Ovary (tissue), 9 donors: ENCODE measurements around the gene CEACAM4. TPM values are rescaled to one million over a fixed set of nuclear protein-coding genes. Genes with fewer than 3 reads are reported as not detected.

Experiments
- DNase-seq, 5 donors: peaks; one replicate each; pipeline ENCODE4 v3.0.0-alpha.2; 2019 to 2020
- H3K27ac ChIP-seq, 2 donors: fragments of 200-600 bp; one replicate each; pipeline versions ENCODE4 v1.5.1 to v1.8.0; 2019 to 2022
- H3K27me3 ChIP-seq: fragments of 200-600 bp; one replicate; pipeline ENCODE4 v1.8.0; 2022
- H3K36me3 ChIP-seq: fragments of 200-600 bp; sonication (generic); one replicate; pipeline ENCODE4 v1.5.1; 2019
- H3K4me1 ChIP-seq: one replicate; pipeline ENCODE4 v1.8.1; 2013; ENCODE audit warnings: mild to moderate bottlenecking, moderate library complexity; ENCODE audit not compliant: insufficient read depth
- H3K4me3 ChIP-seq: fragments of 200-600 bp; sonication (generic); one replicate; pipeline ENCODE4 v1.5.1; 2017
- H3K9me3 ChIP-seq, 2 donors: fragments of 200-600 bp in 1 of 2; sonication (generic) in 1 of 2; one replicate each; pipeline versions ENCODE4 v1.5.1 to v1.8.1; 2013 to 2019; ENCODE audit warnings: mild to moderate bottlenecking in 1 of 2, moderate library complexity in 1 of 2
- EP300 ChIP-seq: sonication (generic); formaldehyde crosslinking; IDR thresholded peaks from one replicate; pipeline ENCODE4 v1.6.1; 2017; ENCODE audit warnings: antibody characterized with exemption
- POLR2A ChIP-seq: fragments of 450-650 bp; IDR thresholded peaks from one replicate; pipeline ENCODE4 v1.6.1; 2017; ENCODE audit warnings: antibody characterized with exemption, mild to moderate bottlenecking, moderate library complexity
- WGBS, 3 donors: extraction: QIAGEN DNeasy Blood & Tissue Kit in 1 of 3; methylation state at CpG; one replicate each; pipeline versions ENCODE4 v1.1.5 to v1.1.7; 2013 to 2017; 5-methylcytosine and 5-hydroxymethylcytosine counted together
- intact Hi-C, 4 donors: fragments of 100-400 bp; cut with DNase I; formaldehyde crosslinking; loops; one replicate each; pipeline versions ENCODE4 v1.11.0 to v1.15.1; 2022 to 2023
- polyA plus RNA-seq, 2 donors: library from polyadenylated mRNA; stranded (reverse); fragments of 200-250 nt in 1 of 2; fragments of 350-450 nt in 1 of 2; fragmentation: Illumina TruSeq in 1 of 2; extraction: RNeasy Lipid Tissue Mini Kit (QIAGEN cat#74804) in 1 of 2; gene quantifications; one replicate each; pipeline ENCODE4 v1.2.3, GENCODE V29; 2013 to 2014
- total RNA-seq, 7 donors: library from RNA; depleted of rRNA in 2 of 7; stranded (reverse); fragments of >200 nt in 2 of 7; fragmentation: NEBNext Ultra II Directional in 3 of 7; extraction: Animal tissue kit (Norgen Biotek cat#: 25700) in 3 of 7; gene quantifications; one replicate each; pipeline versions ENCODE4 v1.1.0 to v1.2.4, GENCODE V29; 2016 to 2023
- TF ChIP-seq, protein P1 (sequence below), 3 donors: fragments of 450-650 bp in 2 of 3; fragments of 200-600 bp in 1 of 3; IDR thresholded peaks; one replicate each; pipeline versions ENCODE4 v1.5.1 to v1.8.0; 2016 to 2022; ENCODE audit warnings: antibody characterized with exemption in 3 of 3, mild to moderate bottlenecking in 1 of 3
- donor health status: DM: no; HTN: no; CAD: no; lungs with moderate emphysema.
- donor health status: DM: no; HTN: no; CAD: no.
- donor health status: Bipolar disorder and iron deficiency.
- donor health status: DM: yes; HTN: yes; CAD: no.
- donor health status: DM: no; HTN: no; CAD: no.
- donor health status: DM: yes; HTN: yes; CAD: no.

The CEACAM4 gene
- total and polyA plus RNA-seq, 9 donors: 0.18 to 0.74 (median 0.32) TPM; not detected in 4

GRCh38 chr19:41627966-41628675, 1.2 kb upstream of the CEACAM4 start:
- Histone ChIP-seq H3K4me1 (no peaks in the 10 kb centered on the region), H3K36me3 (no peaks in the 10 kb centered on the region), H3K9me3 (no peaks in the 10 kb centered on the region), H3K27ac (no peak overlapping the region), H3K27me3 (no peaks in the 10 kb centered on the region), H3K4me3 (no peak overlapping the region)
- TF ChIP-seq, protein P1, sequence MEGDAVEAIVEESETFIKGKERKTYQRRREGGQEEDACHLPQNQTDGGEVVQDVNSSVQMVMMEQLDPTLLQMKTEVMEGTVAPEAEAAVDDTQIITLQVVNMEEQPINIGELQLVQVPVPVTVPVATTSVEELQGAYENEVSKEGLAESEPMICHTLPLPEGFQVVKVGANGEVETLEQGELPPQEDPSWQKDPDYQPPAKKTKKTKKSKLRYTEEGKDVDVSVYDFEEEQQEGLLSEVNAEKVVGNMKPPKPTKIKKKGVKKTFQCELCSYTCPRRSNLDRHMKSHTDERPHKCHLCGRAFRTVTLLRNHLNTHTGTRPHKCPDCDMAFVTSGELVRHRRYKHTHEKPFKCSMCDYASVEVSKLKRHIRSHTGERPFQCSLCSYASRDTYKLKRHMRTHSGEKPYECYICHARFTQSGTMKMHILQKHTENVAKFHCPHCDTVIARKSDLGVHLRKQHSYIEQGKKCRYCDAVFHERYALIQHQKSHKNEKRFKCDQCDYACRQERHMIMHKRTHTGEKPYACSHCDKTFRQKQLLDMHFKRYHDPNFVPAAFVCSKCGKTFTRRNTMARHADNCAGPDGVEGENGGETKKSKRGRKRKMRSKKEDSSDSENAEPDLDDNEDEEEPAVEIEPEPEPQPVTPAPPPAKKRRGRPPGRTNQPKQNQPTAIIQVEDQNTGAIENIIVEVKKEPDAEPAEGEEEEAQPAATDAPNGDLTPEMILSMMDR (IDR thresholded peaks at IDR 0.05): no peak
- TF ChIP-seq POLR2A: no peak
- TF ChIP-seq EP300: no peak
- 58 to 67% (median 63%) methylated on average over 8 of the region's 8 CpGs for WGBS, 3 donors
- DNase-seq: no peak
- intact Hi-C loops: no loop called here

DNA sequence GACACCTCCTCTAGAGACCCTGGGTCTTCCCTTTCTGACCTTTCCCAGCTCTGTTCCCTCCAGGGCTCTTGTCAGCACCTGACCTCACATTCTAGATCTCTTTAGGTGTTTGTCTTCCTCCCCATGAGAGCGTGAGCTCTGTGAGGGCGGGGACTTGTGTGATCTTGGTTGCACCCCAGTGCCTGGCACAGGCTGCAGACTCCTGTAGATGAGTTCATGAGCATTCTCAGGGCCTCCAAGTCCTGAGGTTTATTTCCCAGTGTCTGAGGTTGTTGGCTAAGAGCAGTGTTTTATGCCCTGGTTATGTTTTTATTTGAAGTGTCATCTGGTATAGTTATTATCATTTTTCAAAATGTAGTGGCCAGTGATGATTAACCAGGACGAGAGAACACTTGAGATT, 596 bp downstream of the CEACAM4 start:
- no peak for TF ChIP-seq EP300
- no peak for TF ChIP-seq POLR2A
- TF ChIP-seq, protein P1 (IDR thresholded peaks at IDR 0.05): no peak
- Histone ChIP-seq H3K9me3 (no peaks in the 10 kb centered on the region), H3K27me3 (no peaks in the 10 kb centered on the region), H3K4me3 (no peak overlapping the region), H3K36me3 (no peaks in the 10 kb centered on the region), H3K4me1 (no peaks in the 10 kb centered on the region), H3K27ac (no peak overlapping the region)
- intact Hi-C loops: no loop called here
- no peak for DNase-seq
- WGBS, 3 donors: 42 to 51% (median 46%) methylated on average over 3 of the region's 3 CpGs

DNA sequence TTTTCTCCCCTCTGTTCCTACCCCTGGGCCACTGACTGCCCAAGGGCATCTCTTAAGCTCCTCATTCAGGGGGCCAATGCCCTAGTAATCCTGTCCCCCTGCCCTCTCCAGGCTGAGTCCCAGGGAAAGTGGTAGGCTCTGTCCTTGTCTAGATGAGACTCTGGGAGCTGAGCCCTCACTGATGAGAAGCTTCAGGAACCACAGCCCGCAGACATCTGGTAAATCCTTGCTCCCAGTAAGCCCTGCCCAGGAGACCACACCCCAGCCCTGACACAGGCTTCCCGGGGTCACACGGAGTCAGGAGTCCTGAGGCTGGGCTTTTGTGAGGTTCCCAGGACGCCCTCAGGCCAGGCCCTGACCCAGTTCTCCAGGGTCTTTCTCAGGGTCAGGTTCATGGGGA, 1.9 kb downstream of the CEACAM4 start:
- Histone ChIP-seq H3K4me1 (no peaks in the 10 kb centered on the region), H3K4me3 (no peak overlapping the region), H3K27me3 (no peaks in the 10 kb centered on the region), H3K36me3 (no peaks in the 10 kb centered on the region), H3K27ac (no peak overlapping the region), H3K9me3 (no peaks in the 10 kb centered on the region)
- no peak for TF ChIP-seq EP300
- TF ChIP-seq POLR2A: no peak
- TF ChIP-seq, protein P1 (IDR thresholded peaks at IDR 0.05): no peak
- 45 to 61% (median 53%) methylated on average over 3 to 4 of the region's 4 CpGs for WGBS, 3 donors
- intact Hi-C loops: no loop called here
- DNase-seq: no peak

GRCh38 chr19:41624515-41624914, 2.4 kb downstream of the CEACAM4 start:
- no peak for DNase-seq
- no peaks in the 10 kb centered on the region for H3K36me3 ChIP-seq
- WGBS, 3 donors: 60 to 72% (median 68%) methylated on average over 7 of the region's 7 CpGs
- no peaks in the 10 kb centered on the region for H3K4me1 ChIP-seq
- H3K4me3 ChIP-seq: no peak overlapping the region
- intact Hi-C loops: no loop called here
- H3K27me3 ChIP-seq: no peaks in the 10 kb centered on the region
- TF ChIP-seq EP300 (no peak), POLR2A (no peak)
- TF ChIP-seq, protein P1 (IDR thresholded peaks at IDR 0.05): no peak
- H3K9me3 ChIP-seq: no peaks in the 10 kb centered on the region
- no peak overlapping the region for H3K27ac ChIP-seq
